NCI-H2196 treated with DMSO at 0.1 percent for 48 hours (cell line): ENCODE results near the gene PLP1.
A peak's percentile ranks its signal among the peaks of the same experiment; 100 is the strongest.
"Not testable (repeated sequence)": the region's sequence is repeated elsewhere in the genome, so short reads cannot be mapped to it uniquely, and the experiment has no call there.

ENCODE experiments used
- DNase-seq: peaks from one replicate; lab custom pipeline; 2025; ENCODE audit not compliant: unreplicated experiment; lab: John Stamatoyannopoulos, UW

PLP1 gene

GRCh38 chrX:103780336-103781061 is 3.9 kb downstream of the PLP1 start:
- DNase-seq: no peak

GRCh38 chrX:103781062-103781402 is 4.4 kb downstream of the PLP1 start:
- DNase-seq: no peak

GRCh38 chrX:103781706-103782105 is 5.1 kb downstream of the PLP1 start:
- no peak for DNase-seq

GRCh38 chrX:103782640-103783039 is 6.0 kb downstream of the PLP1 start:
- DNase-seq: no peak

GRCh38 chrX:103783196-103783595 is 6.6 kb downstream of the PLP1 start:
- no peak for DNase-seq

- DNase-seq: no peak
Observed at GRCh38 chrX:103783971-103784370, 7.3 kb downstream of the PLP1 start.

- DNase-seq: no peak
Observed at GRCh38 chrX:103789004-103789403, 12.4 kb downstream of the PLP1 start.

GRCh38 chrX:103791228-103791627 is 14.6 kb downstream of the PLP1 start:
- peak; percentile 3 for DNase-seq

- DNase-seq: no peak
Observed at GRCh38 chrX:103791826-103792485, 15.3 kb downstream of the PLP1 start.

- DNase-seq: no peak
Observed at GRCh38 chrX:103792916-103793544, 16.4 kb downstream of the PLP1 start.

GRCh38 chrX:103793545-103793940 is 16.9 kb downstream of the PLP1 start:
- no peak for DNase-seq

GRCh38 chrX:103794119-103794518 is 17.5 kb downstream of the PLP1 start:
- DNase-seq: no peak

- DNase-seq: no peak
Observed at GRCh38 chrX:103797691-103798090, 21.1 kb downstream of the PLP1 start.

GRCh38 chrX:103800318-103800717 is 23.7 kb downstream of the PLP1 start:
- no peak for DNase-seq

GRCh38 chrX:103805860-103806259 is 29.2 kb downstream of the PLP1 start:
- DNase-seq: no peak

- no peak for DNase-seq
Observed at GRCh38 chrX:103806862-103807474, 30.3 kb downstream of the PLP1 start.

GRCh38 chrX:103811858-103812257 is 35.2 kb downstream of the PLP1 start:
- no peak for DNase-seq

- not testable (repeated sequence) for DNase-seq
Observed at GRCh38 chrX:103817101-103817500, 40.5 kb downstream of the PLP1 start.

GRCh38 chrX:103817502-103817901 is 40.9 kb downstream of the PLP1 start:
- no peak for DNase-seq

GRCh38 chrX:103818842-103819619 is 42.4 kb downstream of the PLP1 start:
- DNase-seq: no peak

GRCh38 chrX:103820802-103821201 is 44.2 kb downstream of the PLP1 start:
- DNase-seq: not testable (repeated sequence)
